Activated CD4-positive, alpha-beta memory T cell treated with anti-CD3 and anti-CD28 coated beads, Interleukin-2, amount 10 ng/mL, durations not matched to agents 7 days and 5 days (primary cell): ENCODE measurements around the gene NEMP1. TPM values are rescaled to one million over a fixed set of nuclear protein-coding genes. Genes with fewer than 3 reads are reported as not detected.
"Not testable (repeated sequence)": the region's sequence is repeated elsewhere in the genome, so short reads cannot be mapped to it uniquely, and the experiment has no call there.

Experiments
- CTCF ChIA-PET: fragments of 350-600 bp; sonication (Branson Sonifier 250); formaldehyde crosslinking; loops from one replicate; lab custom pipeline; 2021; ENCODE audit warnings: antibody characterized with exemption, inconsistent platforms; lab: Charles Lee
- POLR2A ChIA-PET: fragments of 350-600 bp; sonication (Branson Sonifier 250); formaldehyde crosslinking; loops from one replicate; lab custom pipeline; 2021; ENCODE audit warnings: antibody characterized with exemption; lab: Charles Lee
- DNase-seq: peaks from one replicate; pipeline ENCODE4 v3.0.0-alpha.2; 2020
- H3K27ac Mint-ChIP-seq: one replicate; pipeline ENCODE4 v1.8.0; 2021; ENCODE audit warnings: mild to moderate bottlenecking, mixed read lengths
- H3K27me3 Mint-ChIP-seq: one replicate; pipeline ENCODE4 v1.8.0; 2021; ENCODE audit warnings: mixed read lengths
- H3K36me3 Mint-ChIP-seq: one replicate; pipeline ENCODE4 v1.8.0; 2021; ENCODE audit warnings: low read depth, mixed read lengths
- H3K4me1 Mint-ChIP-seq: one replicate; pipeline ENCODE4 v1.8.0; 2021; ENCODE audit warnings: mixed read lengths
- H3K4me3 Mint-ChIP-seq: one replicate; pipeline ENCODE4 v1.8.0; 2021; ENCODE audit warnings: mild to moderate bottlenecking, mixed read lengths
- H3K9me3 Mint-ChIP-seq: one replicate; pipeline ENCODE4 v1.8.0; 2021; ENCODE audit warnings: mixed read lengths
- total RNA-seq, 2 experiments: library from RNA; stranded (reverse); gene quantifications; one replicate each; pipeline ENCODE4 v1.2.3, GENCODE V29; 2021

Gene NEMP1
- total RNA-seq, 2 experiments from 2014 or later: 51.7 to 59.2 TPM

GRCh38 chr12:57066245-57066644, 12.3 kb downstream of the NEMP1 start:
- POLR2A ChIA-PET: interaction anchor here (1.0 to 3.1 kb wide), 5 partner anchors 12 to 45 kb away, joined by 3 to 48 read pairs (median 5); partner anchors contain the start of genes MYO1A, NEMP1 and STAT6

GRCh38 chr12:57063991-57064685, 14.5 kb downstream of the NEMP1 start:
- no peaks in the 10 kb centered on the region for H3K27me3 Mint-ChIP-seq
- peak; percentile 54 for DNase-seq
- peaks cover 35% of the 10 kb centered on the region for H3K4me1 Mint-ChIP-seq
- ChIA-PET CTCF (interaction anchor here (1.0 to 3.0 kb wide), 10 partner anchors 9 to 123 kb away, joined by 3 to 31 read pairs (median 4); partner anchors contain the start of gene STAT6), POLR2A (interaction anchor here (1.1 to 3.1 kb wide), 4 partner anchors 14 to 47 kb away, joined by 3 to 48 read pairs (median 24); partner anchors contain the start of genes NEMP1 and STAT6)
- H3K27ac Mint-ChIP-seq: peak overlapping the region; percentile 89
- peaks cover 64% of the 10 kb centered on the region for H3K36me3 Mint-ChIP-seq
- peak overlapping the region; percentile 62 for H3K4me3 Mint-ChIP-seq
- no peaks in the 10 kb centered on the region for H3K9me3 Mint-ChIP-seq

More at GRCh38 chr12:57066245-57066644, 12.3 kb downstream of the NEMP1 start:
- Mint-ChIP-seq H3K27me3 (no peaks in the 10 kb centered on the region), H3K36me3 (peaks cover 65% of the 10 kb centered on the region), H3K4me1 (peaks cover 53% of the 10 kb centered on the region), H3K27ac (peak overlapping the region; percentile 56), H3K9me3 (no peaks in the 10 kb centered on the region), H3K4me3 (no peak overlapping the region)
- CTCF ChIA-PET: interaction anchor here (0.6 to 3.0 kb wide), 11 partner anchors 13 to 69 kb away, joined by 3 to 31 read pairs (median 4); partner anchors contain the start of genes NEMP1 and STAT6
- DNase-seq: no peak

DNA sequence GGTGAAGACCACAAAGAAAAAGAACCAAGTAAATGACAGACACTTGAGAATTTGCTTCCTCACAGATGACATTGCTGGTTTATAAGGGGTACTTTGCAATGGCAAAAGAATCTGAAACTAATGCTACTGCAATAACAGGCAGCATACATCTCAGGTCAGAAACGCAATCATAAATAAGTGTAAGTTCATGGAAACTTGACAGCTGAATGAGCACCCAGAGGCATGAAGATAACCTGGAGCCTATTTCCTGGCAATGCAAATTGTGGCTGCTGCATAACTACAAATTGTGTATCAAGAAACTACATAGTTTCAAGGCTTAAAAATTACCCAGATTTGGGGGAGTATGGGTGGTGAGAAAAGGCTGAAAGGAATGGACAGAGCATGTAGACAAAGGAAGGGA, 20.1 kb downstream of the NEMP1 start:
- ChIA-PET POLR2A (interaction anchor here (1.4 kb wide), 1 partner anchor 21 kb away, joined by 3 read pairs; no protein-coding TSS in a partner anchor), CTCF (interaction anchor here (1.0 to 2.3 kb wide), 4 partner anchors 8 to 53 kb away, joined by 3 to 7 read pairs (median 4); no protein-coding TSS in a partner anchor)
- Mint-ChIP-seq H3K9me3 (no peaks in the 10 kb centered on the region), H3K27me3 (no peaks in the 10 kb centered on the region), H3K4me3 (no peak overlapping the region), H3K36me3 (peaks cover 63% of the 10 kb centered on the region), H3K4me1 (peaks cover 13% of the 10 kb centered on the region), H3K27ac (no peak overlapping the region)
- no peak for DNase-seq

DNA sequence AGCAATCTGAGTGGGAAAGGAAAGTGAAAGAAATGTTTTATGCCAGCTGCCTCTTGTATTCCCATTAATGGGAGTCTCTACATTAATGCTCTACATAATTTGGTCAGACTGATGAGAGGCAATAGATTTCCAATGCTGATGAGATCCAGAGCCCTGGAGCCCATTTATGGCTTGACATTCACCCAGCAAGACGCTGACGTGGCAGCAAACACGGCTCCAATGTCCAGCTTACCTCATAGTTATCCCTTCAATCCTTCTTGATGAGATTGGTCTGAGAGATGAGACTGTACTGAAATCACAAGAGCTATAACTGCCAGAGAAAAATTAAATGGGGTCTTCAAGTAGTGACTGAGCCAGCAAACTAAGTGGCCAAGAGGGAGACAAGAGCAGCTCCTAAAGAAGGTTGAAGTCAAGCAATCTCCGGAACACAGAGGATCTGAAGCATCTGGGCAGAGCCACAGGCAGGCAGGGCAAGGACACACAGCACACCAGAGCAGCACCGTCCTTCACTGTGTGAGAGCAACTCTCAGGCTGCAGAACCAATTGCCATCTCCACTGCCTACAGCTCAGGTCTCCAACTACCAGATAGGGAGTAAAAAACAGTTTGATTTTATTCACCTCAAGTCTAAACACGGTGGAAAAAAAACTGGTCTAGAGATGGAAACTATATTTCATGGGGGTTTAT, 21.4 kb downstream of the NEMP1 start:
- POLR2A ChIA-PET: interaction anchor here (0.6 to 2.1 kb wide), 2 partner anchors 9 to 26 kb away, joined by 3 to 6 read pairs; no protein-coding TSS in a partner anchor
- CTCF ChIA-PET: interaction anchor here (0.9 to 2.1 kb wide), 5 partner anchors 8 to 116 kb away, joined by 3 to 6 read pairs (median 3); partner anchors contain the start of gene ZBTB39
- Mint-ChIP-seq H3K4me3 (no peak overlapping the region), H3K27ac (no peak overlapping the region), H3K27me3 (no peaks in the 10 kb centered on the region), H3K9me3 (no peaks in the 10 kb centered on the region), H3K4me1 (peaks cover 7% of the 10 kb centered on the region), H3K36me3 (peaks cover 64% of the 10 kb centered on the region)
- DNase-seq: no peak

DNA sequence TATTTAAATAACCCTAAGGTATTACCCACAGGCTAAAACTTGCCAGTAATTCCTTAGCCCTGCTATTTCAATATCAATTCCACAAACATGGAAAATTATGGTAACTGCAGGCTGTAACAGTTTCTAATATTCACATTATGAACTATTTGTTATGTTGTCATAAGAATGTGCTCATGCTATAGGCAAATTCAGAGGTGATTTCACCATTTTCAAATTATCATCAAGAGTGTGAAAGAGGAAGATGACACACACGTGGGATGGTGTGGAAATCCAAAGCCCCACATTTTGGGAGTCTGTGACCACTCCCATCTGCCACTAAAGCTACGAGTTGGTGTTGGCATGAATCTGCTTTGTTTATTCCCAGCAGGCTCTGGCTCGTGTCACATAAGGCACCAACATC, 22.8 kb downstream of the NEMP1 start:
- H3K27ac Mint-ChIP-seq: no peak overlapping the region
- peaks cover 6% of the 10 kb centered on the region for H3K4me1 Mint-ChIP-seq
- H3K4me3 Mint-ChIP-seq: no peak overlapping the region
- H3K27me3 Mint-ChIP-seq: no peaks in the 10 kb centered on the region
- CTCF ChIA-PET: interaction anchor here (1.2 to 2.1 kb wide), 3 partner anchors 14 to 118 kb away, joined by 3 to 6 read pairs (median 4); partner anchors contain the start of gene ZBTB39
- no peak for DNase-seq
- H3K36me3 Mint-ChIP-seq: peaks cover 63% of the 10 kb centered on the region
- POLR2A ChIA-PET: interaction anchor here (1.1 to 2.1 kb wide), 2 partner anchors 8 to 421 kb away, joined by 3 to 6 read pairs; no protein-coding TSS in a partner anchor
- no peaks in the 10 kb centered on the region for H3K9me3 Mint-ChIP-seq

DNA sequence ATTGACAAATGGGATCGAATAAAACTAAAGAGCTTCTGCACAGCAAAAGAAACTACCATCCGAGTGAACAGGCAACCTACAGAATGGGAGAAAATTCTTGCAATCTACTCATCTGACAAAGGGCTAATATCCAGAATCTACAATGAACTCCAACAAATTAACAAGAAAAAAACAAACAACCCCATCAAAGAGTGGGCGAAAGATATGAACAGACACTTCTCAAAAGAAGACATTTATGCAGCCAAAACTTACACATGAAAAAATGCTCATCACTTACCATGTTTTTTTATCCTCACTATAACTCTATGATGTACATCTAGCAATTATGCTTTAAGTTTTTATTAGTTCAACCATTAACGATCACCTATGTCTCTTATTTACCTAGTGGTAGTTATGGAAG, 24.7 kb downstream of the NEMP1 start:
- H3K27ac Mint-ChIP-seq, H3K4me1 Mint-ChIP-seq, DNase-seq, CTCF ChIA-PET, H3K9me3 Mint-ChIP-seq, H3K27me3 Mint-ChIP-seq, H3K4me3 Mint-ChIP-seq, POLR2A ChIA-PET: not testable (repeated sequence)
- peaks cover 44% of the 10 kb centered on the region for H3K36me3 Mint-ChIP-seq

GRCh38 chr12:57053146-57053545, 25.4 kb downstream of the NEMP1 start:
- H3K4me3 Mint-ChIP-seq, H3K4me1 Mint-ChIP-seq, H3K27me3 Mint-ChIP-seq, H3K9me3 Mint-ChIP-seq, DNase-seq, H3K27ac Mint-ChIP-seq: not testable (repeated sequence)
- ChIA-PET CTCF (interaction anchor here (1.2 kb wide), 1 partner anchor 16 kb away, joined by 3 read pairs; no protein-coding TSS in a partner anchor), POLR2A (interaction anchor here (1.6 kb wide), 1 partner anchor 14 kb away, joined by 4 read pairs; no protein-coding TSS in a partner anchor)
- peaks cover 37% of the 10 kb centered on the region for H3K36me3 Mint-ChIP-seq

- H3K4me1 Mint-ChIP-seq: peaks cover 30% of the 10 kb centered on the region
- peaks cover 12% of the 10 kb centered on the region for H3K27me3 Mint-ChIP-seq
- DNase-seq: no peak
- no peak overlapping the region for H3K27ac Mint-ChIP-seq
- H3K36me3 Mint-ChIP-seq: peaks cover 23% of the 10 kb centered on the region
- CTCF ChIA-PET: interaction anchor here (0.8 to 2.4 kb wide), 5 partner anchors 8 to 50 kb away, joined by 3 to 8 read pairs (median 4); no protein-coding TSS in a partner anchor
- no peak overlapping the region for H3K4me3 Mint-ChIP-seq
- H3K9me3 Mint-ChIP-seq: no peaks in the 10 kb centered on the region
- POLR2A ChIA-PET: interaction anchor here (1.5 to 2.0 kb wide), 2 partner anchors 9 to 15 kb away, joined by 5 to 7 read pairs; no protein-coding TSS in a partner anchor
Observed at GRCh38 chr12:57051011-57051410, 27.6 kb downstream of the NEMP1 start.

DNA sequence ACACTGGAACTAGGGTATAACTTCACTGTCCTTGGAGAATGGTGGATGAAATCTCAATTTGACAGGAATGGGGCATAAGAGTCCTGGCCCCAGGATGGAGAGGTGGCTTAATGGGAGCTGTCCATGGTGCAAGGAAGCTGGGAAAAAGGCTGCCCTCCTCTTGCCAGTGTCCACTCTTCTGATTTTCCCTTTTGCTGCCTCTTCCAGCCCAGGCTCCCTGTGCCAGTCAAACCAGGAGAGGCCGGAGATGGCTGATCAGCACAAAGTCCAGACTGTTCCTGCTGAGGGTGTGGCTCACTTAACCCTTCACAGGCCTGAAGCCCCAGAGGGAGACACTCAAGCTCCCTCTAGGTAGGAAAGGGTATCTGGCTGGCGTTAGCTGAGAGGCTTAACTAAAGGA, 28.7 kb downstream of the NEMP1 start, which contains the start of gene MYO1A:
TSS of gene MYO1A (minus strand) at position 240 of the 400 bp plus-strand sequence. CDS start 1,806 bp downstream, outside the sequence.
- no peak within 1 kb of the TSS for H3K27ac Mint-ChIP-seq
- ChIA-PET CTCF (interaction anchor here (0.8 to 2.4 kb wide), 3 partner anchors 9 to 74 kb away, joined by 3 to 8 read pairs (median 4); no protein-coding TSS in a partner anchor), POLR2A (interaction anchor here (1.5 kb wide), 1 partner anchor 16 kb away, joined by 5 read pairs; no protein-coding TSS in a partner anchor)
- peaks cover 18% of the 10 kb centered on the region for H3K36me3 Mint-ChIP-seq
- H3K27me3 Mint-ChIP-seq: peaks cover 18% of the 10 kb centered on the region
- H3K4me3 Mint-ChIP-seq: no peak within 1 kb of the TSS
- DNase-seq: no peak
- peaks cover 33% of the 10 kb centered on the region for H3K4me1 Mint-ChIP-seq
- H3K9me3 Mint-ChIP-seq: no peaks in the 10 kb centered on the region

GRCh38 chr12:57049119-57049446, 29.5 kb downstream of the NEMP1 start:
- Mint-ChIP-seq H3K4me3 (no peak overlapping the region), H3K27me3 (peaks cover 18% of the 10 kb centered on the region), H3K36me3 (peaks cover 15% of the 10 kb centered on the region), H3K27ac (no peak overlapping the region), H3K9me3 (no peaks in the 10 kb centered on the region), H3K4me1 (peaks cover 33% of the 10 kb centered on the region)
- ChIA-PET CTCF (interaction anchor here (0.6 to 2.2 kb wide), 6 partner anchors 11 to 489 kb away, joined by 3 to 15 read pairs (median 4); no protein-coding TSS in a partner anchor), POLR2A (interaction anchor here (1.0 to 1.5 kb wide), 3 partner anchors 11 to 36 kb away, joined by 4 to 5 read pairs (median 4); no protein-coding TSS in a partner anchor)
- no peak for DNase-seq

- ChIA-PET POLR2A (interaction anchor here (0.9 to 1.8 kb wide), 6 partner anchors 8 to 64 kb away, joined by 3 to 6 read pairs (median 4); no protein-coding TSS in a partner anchor), CTCF (interaction anchor here (0.6 to 2.2 kb wide), 7 partner anchors 12 to 489 kb away, joined by 3 to 15 read pairs (median 4); partner anchors contain the start of gene STAT6)
- Mint-ChIP-seq H3K4me3 (no peak overlapping the region), H3K4me1 (peaks cover 29% of the 10 kb centered on the region), H3K9me3 (no peaks in the 10 kb centered on the region), H3K27ac (no peak overlapping the region), H3K27me3 (peaks cover 22% of the 10 kb centered on the region), H3K36me3 (peaks cover 10% of the 10 kb centered on the region)
- DNase-seq: no peak
Observed at GRCh38 chr12:57048423-57049118, 30.0 kb downstream of the NEMP1 start.
